Sigmoid colon (tissue), 4 donors: ENCODE data around the gene EGLN1.

Experiments used
- CTCF ChIP-seq, 4 experiments: fragments of 450-650 bp in 3 of 4; fragments of 200-600 bp in 1 of 4; IDR thresholded peaks; one replicate each; pipeline ENCODE4 v1.5.1; 2016 to 2019; ENCODE audit warnings: antibody characterized with exemption in 4 of 4, mild to moderate bottlenecking in 3 of 4, moderate library complexity in 2 of 4
- POLR2AphosphoS5 ChIP-seq, 4 donors: sonication (generic); formaldehyde crosslinking; IDR thresholded peaks; one replicate each; pipeline ENCODE4 v1.6.1; 2017; ENCODE audit warnings: antibody characterized with exemption in 4 of 4

- no peak for TF ChIP-seq CTCF (IDR thresholded peaks at IDR 0.05)
- TF ChIP-seq POLR2AphosphoS5 (IDR thresholded peaks at IDR 0.05) = no peak
Measured at GRCh38 chr1:231340328-231341013, 81.6 kb downstream of the EGLN1 start.
